ENCODE measurements around the gene ERBB2.
"Not testable (repeated sequence)": the region's sequence is repeated elsewhere in the genome, so short reads cannot be mapped to it uniquely, and the experiment has no call there.

ERBB2 gene

DNA sequence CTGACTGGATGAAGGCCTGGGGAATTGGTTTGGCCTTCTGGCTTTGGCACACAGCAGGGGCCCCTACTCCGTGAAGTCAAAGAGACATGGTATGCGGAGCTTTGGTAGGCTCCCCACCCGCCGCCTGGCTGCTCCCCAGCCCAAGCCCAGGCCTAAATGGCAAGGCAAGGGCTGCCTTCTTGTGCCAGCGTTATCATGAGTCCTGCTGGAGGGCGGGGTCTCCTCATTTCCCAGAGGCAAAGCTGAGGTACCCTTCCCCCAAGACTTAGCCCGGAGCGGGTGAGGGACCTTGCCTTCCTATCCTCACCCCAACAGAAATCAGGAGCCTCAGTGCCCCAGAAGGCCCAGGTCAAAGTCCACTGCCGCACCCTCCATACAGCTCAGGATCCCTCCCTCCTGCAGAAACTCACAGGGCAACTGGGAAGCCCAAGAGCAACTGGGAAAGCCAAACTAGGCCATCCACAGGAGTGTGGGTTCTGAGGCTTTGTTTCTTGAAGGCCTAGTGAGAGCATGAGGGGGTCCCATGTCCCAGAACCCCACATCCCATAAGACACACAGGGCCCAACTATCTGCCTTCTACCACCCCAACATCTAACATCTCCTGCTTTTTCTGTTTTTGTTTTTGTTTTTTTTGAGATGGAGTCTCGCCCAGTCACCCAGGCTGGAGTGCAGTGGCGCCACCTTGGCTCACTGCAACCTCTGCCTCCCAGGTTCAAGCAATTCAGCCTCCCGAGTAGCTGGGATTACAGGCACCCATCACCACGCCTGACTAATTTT lies 21.3 kb upstream of the ERBB2 start:
- DNase-seq (ENCODE audit: low spot score): no peak

GRCh38 chr17:39679521-39680192 lies 20.2 kb upstream of the ERBB2 start:
- DNase-seq (ENCODE audit: low spot score): no peak

- no peak for DNase-seq (ENCODE audit: low spot score)
These were observed 16.4 kb upstream of the ERBB2 start for GRCh38 chr17:39683295-39683939.

DNA sequence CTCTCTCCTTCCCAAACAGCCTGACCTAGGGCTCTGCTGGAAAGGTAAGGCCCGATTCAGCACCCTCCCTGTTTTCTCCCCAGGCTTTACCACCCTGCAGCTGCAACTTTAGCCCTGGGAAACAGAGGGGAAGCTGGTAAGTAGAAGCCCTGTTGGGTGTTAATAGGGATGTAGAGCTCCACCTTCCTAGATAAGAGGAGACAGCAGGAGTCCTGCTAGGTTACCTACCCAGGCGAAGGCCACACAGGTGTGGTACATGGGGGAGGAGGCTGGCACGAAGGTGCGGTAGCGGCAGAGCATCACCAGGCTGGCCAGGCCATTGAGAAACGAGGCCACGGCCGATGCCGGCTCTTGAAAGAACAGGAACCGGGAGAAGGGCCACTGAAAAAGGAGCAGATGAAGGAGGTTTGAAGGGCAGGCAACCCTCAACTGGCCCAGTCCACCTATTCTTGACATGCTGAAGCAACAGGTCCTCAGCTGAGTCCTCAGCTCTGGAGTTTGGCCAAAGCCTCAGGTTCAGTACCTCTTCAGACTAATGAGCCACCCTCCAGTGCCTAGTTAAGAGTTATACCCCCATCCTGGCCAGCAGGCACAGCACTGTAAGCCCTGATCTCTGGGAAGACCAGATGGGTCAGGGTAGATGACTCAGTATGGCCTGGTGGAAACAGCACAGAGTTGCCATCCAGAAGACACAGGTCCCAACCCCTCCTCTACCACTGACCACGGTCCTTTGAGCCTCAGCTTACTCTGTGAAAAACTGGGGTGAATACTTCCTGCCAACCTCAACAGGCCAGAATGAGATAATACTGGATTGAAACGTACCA lies 15.3 kb upstream of the ERBB2 start:
- no peak for DNase-seq (ENCODE audit: low spot score)

GRCh38 chr17:39687101-39687545 lies 12.7 kb upstream of the ERBB2 start:
- DNase-seq (ENCODE audit: low spot score): no peak

DNA sequence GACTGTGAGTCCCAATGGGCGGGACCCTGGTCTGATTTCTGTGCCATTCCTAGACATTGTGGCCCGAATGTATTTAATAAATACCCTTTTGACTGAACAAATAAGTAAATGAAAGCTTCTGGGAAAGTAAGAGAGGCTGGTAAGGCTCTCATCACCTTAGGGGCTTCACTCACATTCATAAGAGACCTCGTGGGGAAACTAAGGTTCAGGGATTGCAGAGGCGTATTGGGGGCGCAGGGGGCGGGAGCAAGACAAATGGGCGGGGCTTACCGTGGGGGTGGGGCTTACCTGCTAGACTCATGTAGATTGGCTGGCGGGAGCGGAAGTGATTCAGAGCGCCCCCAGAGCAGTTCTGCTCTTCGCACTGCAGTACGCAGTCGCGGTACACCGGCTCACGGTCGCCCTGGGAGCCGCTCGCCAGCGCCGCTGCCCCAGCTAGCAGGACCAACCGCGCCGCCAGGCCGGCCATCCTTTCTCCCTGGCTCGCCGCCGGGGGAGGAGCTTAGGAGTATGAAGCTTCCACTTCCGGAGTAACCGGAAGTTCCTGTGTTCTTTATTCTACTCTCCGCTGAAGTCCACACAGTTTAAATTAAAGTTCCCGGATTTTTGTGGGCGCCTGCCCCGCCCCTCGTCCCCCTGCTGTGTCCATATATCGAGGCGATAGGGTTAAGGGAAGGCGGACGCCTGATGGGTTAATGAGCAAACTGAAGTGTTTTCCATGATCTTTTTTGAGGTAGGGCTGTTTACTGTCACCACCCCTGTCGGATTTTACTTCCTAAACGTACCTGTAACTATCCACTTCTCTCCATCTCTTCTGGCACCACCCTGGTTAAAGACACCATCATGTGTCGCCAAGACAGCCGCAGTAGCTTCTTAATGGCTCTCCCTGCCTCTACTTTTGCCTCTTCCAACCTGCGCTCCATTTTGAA lies 12.1 kb upstream of the ERBB2 start, which contains the start of gene PGAP3:
TSS of gene PGAP3 (minus strand) at position 512 of the 929 bp plus-strand sequence. CDS start at position 469, 43 bp downstream.
- DNase-seq (ENCODE audit: low spot score): peak; percentile 91

DNA sequence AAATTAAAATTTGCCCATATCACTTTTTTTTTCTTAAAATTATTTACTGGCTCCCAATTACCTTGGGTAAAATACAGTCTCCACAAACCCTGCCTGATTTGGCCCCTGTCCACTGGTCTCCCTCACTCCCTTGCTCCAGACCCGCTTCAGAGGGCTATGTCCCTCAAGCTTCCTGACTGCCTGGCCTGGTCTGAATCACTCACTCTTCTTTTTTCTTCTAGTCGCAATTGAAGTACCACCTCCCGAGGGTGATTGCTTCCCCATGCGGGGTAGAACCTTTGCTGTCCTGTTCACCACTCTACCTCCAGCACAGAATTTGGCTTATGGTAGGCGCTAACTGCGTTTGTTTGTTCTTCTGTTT lies 11.4 kb upstream of the ERBB2 start:
- DNase-seq (ENCODE audit: low spot score): no peak

DNA sequence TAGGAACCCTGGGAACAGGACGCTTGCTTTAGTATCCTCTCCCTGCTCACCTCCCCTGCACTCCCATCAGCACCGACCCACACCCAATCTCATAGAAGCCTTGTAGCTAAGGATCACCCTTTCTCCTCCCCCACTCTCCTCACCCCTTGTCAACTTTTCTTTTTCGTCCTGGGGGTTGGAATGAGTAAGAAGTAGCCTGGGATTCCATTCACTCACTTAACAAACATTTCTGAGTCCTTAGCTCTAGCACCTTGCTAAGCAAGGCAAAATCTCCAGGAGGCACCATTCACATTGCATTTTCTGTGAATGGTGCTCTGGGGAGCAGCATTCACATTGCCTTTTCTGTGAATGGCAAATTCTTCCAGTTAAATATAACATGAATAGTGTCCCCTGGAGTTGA lies 10.9 kb upstream of the ERBB2 start:
- DNase-seq (ENCODE audit: low spot score): peak; percentile 60

- DNase-seq (ENCODE audit: low spot score): no peak
These were observed 5.3 kb upstream of the ERBB2 start for GRCh38 chr17:39694593-39694992.

- DNase-seq (ENCODE audit: low spot score): no peak
These were observed 4.8 kb upstream of the ERBB2 start for GRCh38 chr17:39695089-39695474.

- no peak for DNase-seq (ENCODE audit: low spot score)
These were observed 3.1 kb upstream of the ERBB2 start for GRCh38 chr17:39696731-39697130.

DNA sequence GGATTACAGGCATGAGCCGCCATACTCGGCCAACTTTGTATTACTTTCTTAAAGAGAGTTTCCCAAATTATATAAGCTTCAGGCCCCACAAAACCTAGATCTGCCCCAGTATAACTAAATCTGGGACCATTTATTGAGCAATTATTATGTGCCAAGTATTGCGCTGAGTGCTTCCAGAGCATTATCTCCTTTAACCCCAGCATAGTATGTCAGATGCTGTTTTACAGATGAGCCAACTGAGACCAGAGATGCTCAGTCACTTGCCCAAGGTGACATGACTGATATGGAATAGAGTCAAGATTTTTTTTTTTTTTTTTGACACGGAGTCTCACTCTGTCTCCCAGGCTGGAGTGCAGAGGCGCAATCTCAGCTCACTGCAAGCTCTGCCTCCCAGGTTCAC lies 1.9 kb upstream of the ERBB2 start:
- DNase-seq (ENCODE audit: low spot score): no peak

- not testable (repeated sequence) for DNase-seq (ENCODE audit: low spot score)
These were observed 577 bp upstream of the ERBB2 start for GRCh38 chr17:39699157-39699817.

- peak; percentile 62 for DNase-seq (ENCODE audit: low spot score)
These were observed 504 bp downstream of the ERBB2 start for GRCh38 chr17:39700148-39700987.

DNA sequence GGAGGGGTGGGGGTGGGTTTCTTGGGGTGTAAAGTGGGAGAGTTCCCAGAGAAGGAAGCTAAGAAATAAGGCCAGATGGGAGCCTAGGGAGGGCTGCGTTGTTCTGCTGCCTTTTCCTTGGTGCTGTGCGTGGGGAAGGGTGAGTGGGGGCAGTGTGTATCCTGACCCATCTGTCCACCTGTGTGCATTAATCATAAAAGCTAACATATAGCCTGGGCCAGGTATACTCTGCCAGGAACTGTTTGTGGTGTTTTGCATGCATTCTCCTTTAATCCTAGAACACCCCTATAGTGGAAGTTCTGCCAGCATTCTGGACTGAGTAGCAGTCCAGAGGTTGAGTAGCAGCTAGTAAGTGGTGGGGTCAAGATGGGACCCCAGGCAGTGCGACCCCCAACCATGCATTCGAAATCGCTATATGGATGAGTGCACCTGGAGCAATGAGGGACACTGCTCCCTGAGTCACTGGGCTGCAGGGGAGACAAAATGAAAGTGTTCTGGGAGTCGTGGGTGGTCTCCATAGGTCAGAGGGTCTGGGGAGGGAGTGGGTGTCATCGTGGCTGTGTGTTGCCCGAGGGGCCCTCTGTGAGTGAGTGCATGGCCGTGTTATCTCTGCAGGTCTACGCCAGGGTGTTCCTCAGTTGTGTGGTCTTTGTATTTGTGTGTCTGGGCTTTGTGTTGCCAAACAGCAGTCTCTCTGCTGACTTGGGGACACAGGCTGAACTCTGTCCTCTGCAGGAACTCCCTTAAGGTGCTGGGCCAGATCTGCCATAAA lies 1.3 kb downstream of the ERBB2 start:
- peak; percentile 50 for DNase-seq (ENCODE audit: low spot score)

DNA sequence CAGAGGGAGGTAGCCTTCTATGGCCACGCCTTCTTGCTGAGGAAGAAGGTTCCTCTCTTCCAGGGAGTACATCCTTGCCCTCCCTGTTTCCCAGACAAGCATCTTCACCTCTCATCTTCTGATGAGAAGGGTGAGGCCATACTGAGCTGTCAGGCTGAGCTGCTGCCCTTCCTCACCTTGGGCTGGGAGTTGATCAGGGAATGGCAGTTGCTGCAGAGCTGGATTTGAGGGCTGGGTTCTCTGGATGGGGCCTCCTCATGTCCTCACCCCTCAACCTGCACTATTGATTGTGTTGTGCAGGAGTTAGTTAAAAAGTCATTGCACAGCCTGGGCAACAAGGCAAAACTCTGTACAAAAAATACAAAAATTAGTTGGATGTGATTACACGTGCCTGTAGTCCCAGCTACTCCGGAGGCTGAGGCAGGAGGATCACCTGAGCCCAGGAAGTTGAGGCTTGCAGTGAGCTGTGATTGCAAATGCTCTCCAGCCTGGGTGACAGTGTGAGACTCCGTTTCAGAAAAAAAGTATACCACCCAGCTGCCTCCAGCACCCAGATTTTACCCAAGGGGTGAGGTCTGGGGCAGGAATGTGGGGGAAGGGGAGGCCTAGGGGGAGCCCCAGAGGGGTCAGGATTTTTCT lies 2.0 kb downstream of the ERBB2 start:
- no peak for DNase-seq (ENCODE audit: low spot score)

GRCh38 chr17:39702901-39703893 lies 3.3 kb downstream of the ERBB2 start:
- no peak for DNase-seq (ENCODE audit: low spot score)
